GM06990 (cell line): ENCODE results near the gene RBM33.
A peak's percentile ranks its signal among the peaks of the same experiment; 100 is the strongest.

Source experiments
- DNase-seq: peaks from one replicate; pipeline ENCODE4 v3.0.0-alpha.2; 2011; ENCODE audit not compliant: insufficient read length; ENCODE audit errors: extremely low read depth
- H3K27me3 ChIP-seq: replicated peaks from 2 replicates; pipeline ENCODE4 v1.6.0; 2011; ENCODE audit warnings: low read length; ENCODE audit not compliant: control insufficient read depth, insufficient read depth
- H3K36me3 ChIP-seq: 2 replicates; pipeline ENCODE4 v1.5.1; 2011; ENCODE audit warnings: low read length; ENCODE audit not compliant: control insufficient read depth, insufficient read depth
- H3K4me3 ChIP-seq: replicated peaks from 2 replicates; pipeline ENCODE4 v1.5.1; 2011; ENCODE audit warnings: low read depth, mild to moderate bottlenecking, control low read depth, low read length
- TF ChIP-seq, protein P1 (sequence below): IDR thresholded peaks from 2 replicates; pipeline ENCODE4 v1.5.1; 2011; ENCODE audit warnings: low read length, control low read depth, mild to moderate bottlenecking, inconsistent platforms; ENCODE audit not compliant: insufficient read depth, poor library complexity, severe bottlenecking

Gene RBM33

DNA sequence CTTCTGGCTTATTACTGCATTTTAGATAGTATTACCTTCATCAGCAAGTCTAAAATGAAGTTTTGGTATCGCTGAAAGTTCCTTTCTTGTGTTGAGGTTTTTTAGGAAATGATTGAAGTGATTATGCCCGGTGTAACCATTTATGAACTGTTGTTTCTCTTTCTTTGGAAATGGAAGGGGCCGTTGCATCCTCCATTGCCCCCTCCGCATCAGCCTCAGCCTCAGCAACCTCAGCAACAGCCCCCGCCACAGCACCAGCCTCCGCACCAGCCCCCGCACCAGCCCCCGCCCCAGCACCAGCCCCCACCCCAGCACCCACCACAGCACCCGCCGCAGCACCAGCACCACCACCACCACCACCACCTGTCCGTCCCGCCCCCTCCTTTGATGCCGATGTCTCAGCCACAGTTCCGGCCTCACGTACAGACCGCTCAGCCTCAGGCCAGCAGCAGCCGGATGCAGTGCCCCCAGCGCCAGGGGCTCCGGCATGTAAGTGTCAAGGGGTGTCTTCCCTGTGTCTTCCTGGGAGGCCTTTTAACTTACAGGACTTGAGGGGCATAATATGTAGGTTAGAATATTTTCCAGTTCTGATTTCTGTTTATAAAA, 95.2 kb downstream of the RBM33 start:
- Histone ChIP-seq H3K27me3 (no peaks in the 10 kb centered on the region), H3K4me3 (no peak overlapping the region), H3K36me3 (peaks cover 10% of the 10 kb centered on the region)
- no peak for DNase-seq
- TF ChIP-seq, protein P1, sequence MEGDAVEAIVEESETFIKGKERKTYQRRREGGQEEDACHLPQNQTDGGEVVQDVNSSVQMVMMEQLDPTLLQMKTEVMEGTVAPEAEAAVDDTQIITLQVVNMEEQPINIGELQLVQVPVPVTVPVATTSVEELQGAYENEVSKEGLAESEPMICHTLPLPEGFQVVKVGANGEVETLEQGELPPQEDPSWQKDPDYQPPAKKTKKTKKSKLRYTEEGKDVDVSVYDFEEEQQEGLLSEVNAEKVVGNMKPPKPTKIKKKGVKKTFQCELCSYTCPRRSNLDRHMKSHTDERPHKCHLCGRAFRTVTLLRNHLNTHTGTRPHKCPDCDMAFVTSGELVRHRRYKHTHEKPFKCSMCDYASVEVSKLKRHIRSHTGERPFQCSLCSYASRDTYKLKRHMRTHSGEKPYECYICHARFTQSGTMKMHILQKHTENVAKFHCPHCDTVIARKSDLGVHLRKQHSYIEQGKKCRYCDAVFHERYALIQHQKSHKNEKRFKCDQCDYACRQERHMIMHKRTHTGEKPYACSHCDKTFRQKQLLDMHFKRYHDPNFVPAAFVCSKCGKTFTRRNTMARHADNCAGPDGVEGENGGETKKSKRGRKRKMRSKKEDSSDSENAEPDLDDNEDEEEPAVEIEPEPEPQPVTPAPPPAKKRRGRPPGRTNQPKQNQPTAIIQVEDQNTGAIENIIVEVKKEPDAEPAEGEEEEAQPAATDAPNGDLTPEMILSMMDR: no peak

DNA sequence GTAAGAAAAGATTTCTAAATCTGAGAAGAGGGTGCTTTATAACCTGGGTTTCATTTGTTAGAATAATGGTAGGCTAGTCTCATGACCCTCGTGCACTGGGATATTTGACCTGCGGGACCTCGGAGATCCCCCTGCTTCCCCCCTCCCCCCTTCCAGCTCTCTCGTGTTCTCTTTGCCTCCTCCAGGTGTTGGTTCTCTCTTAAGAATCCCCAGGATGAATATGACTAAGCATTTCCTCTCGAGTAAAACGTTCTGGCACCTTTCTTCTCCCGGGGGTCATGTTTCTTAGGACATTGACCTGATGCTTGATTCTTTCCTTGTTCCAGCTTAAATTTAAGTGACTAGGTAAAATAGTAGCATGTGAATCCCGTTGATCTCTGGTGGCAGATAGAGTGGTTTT, 96.6 kb downstream of the RBM33 start:
- Histone ChIP-seq H3K36me3 (peaks cover 15% of the 10 kb centered on the region), H3K27me3 (no peaks in the 10 kb centered on the region), H3K4me3 (no peak overlapping the region)
- DNase-seq: peak; percentile 62
- TF ChIP-seq, protein P1: no peak

DNA sequence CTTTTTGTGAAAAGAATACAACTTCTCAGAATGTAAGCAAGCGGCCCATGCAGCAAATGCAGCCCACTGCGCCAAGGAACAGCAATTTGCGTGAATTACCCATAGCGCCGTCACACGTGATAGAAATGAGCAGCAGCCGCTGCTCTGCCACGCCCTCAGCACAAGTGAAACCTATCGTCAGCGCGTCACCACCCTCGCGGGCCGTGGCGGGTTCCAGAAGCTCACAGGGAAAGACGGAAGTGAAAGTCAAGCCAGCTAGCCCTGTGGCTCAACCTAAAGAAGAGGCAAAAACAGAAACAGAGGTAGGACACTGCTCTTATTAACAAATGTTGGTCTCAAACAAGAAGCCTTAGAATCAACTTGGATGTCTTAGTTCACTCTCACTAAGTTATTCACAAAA, 97.3 kb downstream of the RBM33 start:
- Histone ChIP-seq H3K4me3 (no peak overlapping the region; the same call in 1 of the 2 replicates), H3K36me3 (peaks cover 15% of the 10 kb centered on the region), H3K27me3 (no peaks in the 10 kb centered on the region)
- TF ChIP-seq, protein P1: no peak
- DNase-seq: peak; percentile 72

DNA sequence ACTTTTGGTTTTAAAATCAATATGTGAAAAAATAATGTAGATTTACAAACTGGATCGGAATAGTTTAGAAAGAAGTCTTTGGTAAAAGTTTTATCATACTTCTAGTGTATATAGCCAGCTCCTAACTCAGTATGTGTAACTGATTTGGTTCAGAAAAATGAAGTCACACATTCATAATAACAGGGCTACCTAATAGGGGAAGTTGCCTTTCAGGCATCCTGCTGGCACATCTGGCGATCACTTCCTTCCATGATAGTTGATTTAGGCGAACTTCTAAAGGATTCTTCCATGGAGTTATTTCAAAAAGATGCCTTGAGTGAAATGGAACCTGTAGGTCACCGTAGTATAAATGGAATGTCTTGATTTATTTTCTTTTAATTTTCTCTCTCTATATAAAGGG, 98.7 kb downstream of the RBM33 start:
- Histone ChIP-seq H3K27me3 (no peaks in the 10 kb centered on the region), H3K36me3 (peaks cover 12% of the 10 kb centered on the region), H3K4me3 (no peak overlapping the region)
- DNase-seq: no peak
- TF ChIP-seq, protein P1: no peak

DNA sequence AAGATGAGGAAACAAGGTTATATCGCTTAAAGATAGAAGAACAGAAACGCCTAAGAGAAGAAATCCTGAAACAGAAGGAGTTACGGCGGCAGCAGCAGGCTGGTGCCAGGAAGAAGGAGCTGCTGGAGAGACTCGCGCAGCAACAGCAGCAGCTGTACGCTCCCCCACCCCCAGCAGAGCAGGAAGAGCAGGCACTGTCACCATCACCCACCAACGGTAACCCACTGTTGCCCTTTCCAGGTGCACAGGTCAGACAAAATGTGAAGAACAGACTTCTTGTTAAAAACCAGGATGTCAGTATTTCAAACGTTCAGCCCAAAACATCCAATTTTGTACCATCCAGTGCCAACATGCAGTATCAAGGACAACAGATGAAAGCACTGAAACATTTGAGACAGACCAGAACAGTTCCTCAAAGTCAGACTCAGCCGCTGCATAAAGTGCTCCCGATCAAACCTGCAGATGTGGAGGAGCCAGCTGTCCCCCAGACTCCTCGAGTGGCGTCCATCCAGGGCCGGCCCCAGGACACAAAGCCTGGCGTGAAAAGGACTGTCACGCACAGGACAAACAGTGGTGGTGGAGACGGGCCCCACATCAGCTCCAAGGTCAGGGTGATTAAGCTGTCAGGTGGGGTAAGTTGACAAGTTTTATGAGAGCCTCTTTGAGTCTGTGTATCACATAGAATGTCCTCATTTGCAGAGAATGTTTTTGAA, 100.7 kb downstream of the RBM33 start:
- Histone ChIP-seq H3K27me3 (no peaks in the 10 kb centered on the region), H3K36me3 (peaks cover 12% of the 10 kb centered on the region), H3K4me3 (no peak overlapping the region)
- TF ChIP-seq, protein P1: no peak
- DNase-seq: no peak
